ENCODE measurements around the gene MAPK1IP1L. TPM values are rescaled to one million over a fixed set of nuclear protein-coding genes. Genes with fewer than 3 reads are reported as not detected.

The MAPK1IP1L gene
- total RNA-seq, 6 experiments from 2014 or later = 21.2 to 49.8 (median 34.6) TPM

DNA sequence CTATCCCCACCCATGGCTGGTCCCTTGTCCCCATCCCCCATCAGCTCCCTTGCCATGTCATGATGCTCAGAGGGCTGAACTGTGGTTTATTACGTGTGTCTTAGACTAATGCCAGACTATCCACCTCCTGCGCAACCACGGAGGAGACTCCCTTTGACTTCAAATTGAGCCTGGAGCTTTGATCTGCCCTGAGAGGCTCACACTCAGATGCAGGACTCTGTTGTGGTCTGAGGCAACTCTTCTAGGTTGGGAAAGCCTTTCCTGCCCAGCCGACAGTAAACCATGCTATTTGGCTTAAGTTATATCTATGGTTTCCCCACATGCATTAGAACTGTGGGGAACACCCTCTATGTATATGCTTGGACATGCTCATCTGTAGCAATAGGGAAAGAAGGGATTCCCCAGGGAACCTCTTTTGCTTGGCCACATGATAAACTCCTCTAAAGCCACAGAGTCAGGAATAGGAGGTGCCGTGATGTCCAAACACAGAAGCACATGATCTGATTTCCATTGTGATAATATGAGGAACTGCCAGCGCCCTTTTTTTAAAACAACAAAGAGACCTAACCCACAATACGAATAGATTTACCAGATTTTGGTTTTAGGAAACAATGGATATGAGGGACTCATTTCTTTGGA lies 66.5 kb downstream of the MAPK1IP1L start:
- ATAC-seq (peak in 3 of 4 donors; percentile 31 to 41 (median 33)), DNase-seq (no peak)
- no peaks in the 10 kb centered on the region for H3K9me3 ChIP-seq
- peak overlapping the region; percentile 8 to 50 (median 40) for H3K27ac ChIP-seq
- H3K4me3 ChIP-seq = no peak overlapping the region
- H3K4me1 ChIP-seq = no peaks in the 10 kb centered on the region
- intact Hi-C loops (cut with DNase I) = no loop called here
- no peaks in the 10 kb centered on the region for H3K36me3 ChIP-seq
- no peaks in the 10 kb centered on the region for H3K27me3 ChIP-seq
- TF ChIP-seq CTCF (IDR thresholded peaks at IDR 0.05) = no peak
- TF ChIP-seq POLR2A (IDR thresholded peaks at IDR 0.05) = no peak
- 76% methylated on average over 4 of the region's 7 CpGs for WGBS (ENCODE audit: insufficient coverage, low coverage, low lambda C conversion rate, missing lambda C conversion rate)

DNA sequence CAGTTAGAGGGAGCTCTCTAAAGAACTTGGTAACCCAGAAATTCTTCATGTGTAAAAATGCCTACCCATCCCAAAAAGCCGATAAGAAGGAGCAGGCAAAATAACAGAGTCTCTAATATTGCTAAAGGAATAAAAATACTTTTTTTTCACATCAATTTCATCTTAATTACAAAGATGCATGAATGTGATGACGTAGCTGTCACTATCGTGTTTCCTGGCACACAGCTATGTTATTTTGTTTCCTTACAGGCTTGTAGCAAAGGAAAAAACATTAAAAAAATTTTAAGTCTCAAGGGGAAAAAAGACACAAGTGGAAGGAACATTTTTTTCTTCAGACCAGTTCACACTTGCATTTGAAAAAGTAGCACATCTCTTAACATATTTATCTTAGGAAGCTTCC lies 67.3 kb downstream of the MAPK1IP1L start:
- H3K9me3 ChIP-seq = no peaks in the 10 kb centered on the region
- peak overlapping the region; percentile 8 to 50 (median 40) for H3K27ac ChIP-seq
- no peaks in the 10 kb centered on the region for H3K4me1 ChIP-seq
- 55% methylated on average over 3 of the region's 3 CpGs for WGBS (ENCODE audit: insufficient coverage, low coverage, low lambda C conversion rate, missing lambda C conversion rate)
- no peaks in the 10 kb centered on the region for H3K27me3 ChIP-seq
- DNase-seq = no peak
- H3K36me3 ChIP-seq = no peaks in the 10 kb centered on the region
- no peak overlapping the region for H3K4me3 ChIP-seq
- intact Hi-C loops (cut with DNase I) = no loop called here
- no peak for ATAC-seq
- TF ChIP-seq POLR2A (IDR thresholded peaks at IDR 0.05) (no peak), CTCF (IDR thresholded peaks at IDR 0.05) (no peak)

Other genes with a start within 250 kb of the MAPK1IP1L start
- 10 to 100 TPM; 41.5 to 93.6 (median 58.1) TPM for gene GCH1, start 148.8 kb upstream of the MAPK1IP1L start, total RNA-seq
- 1 to 10 TPM in 4 of 6 experiments, under 1 TPM in 2; 0.53 to 2.6 (median 1.3) TPM for gene WDHD1, start 24.5 kb upstream of the MAPK1IP1L start, total RNA-seq
- 1 to 10 TPM; 5.5 to 8.5 (median 7.6) TPM for gene SOCS4, start 24.4 kb upstream of the MAPK1IP1L start, total RNA-seq
- 10 to 100 TPM in 3 of 6 experiments, 1 to 10 TPM in 3; 3.1 to 21.6 (median 12.3) TPM for gene LGALS3, start 77.6 kb downstream of the MAPK1IP1L start, total RNA-seq
- gene DLGAP5, start 139.9 kb downstream of the MAPK1IP1L start, total RNA-seq = 1 to 10 TPM in 2 of 6 experiments, under 1 TPM in 3, not detected in 1; 0.27 to 1.3 (median 0.86) TPM
- gene FBXO34, start 219.8 kb downstream of the MAPK1IP1L start, total RNA-seq = 10 to 100 TPM in 1 of 6 experiments, 1 to 10 TPM in 5; 6.2 to 10.3 (median 8.7) TPM